GM18909 (cell line): ENCODE results near the gene TGM5.

Experiments used
- ATAC-seq: cut with Tn5 transposase; IDR thresholded peaks from one replicate; pipeline ENCODE4 v1.9.1; 2021; ENCODE audit warnings: mild to moderate bottlenecking; ENCODE audit not compliant: unreplicated experiment, poor library complexity

The TGM5 gene

DNA sequence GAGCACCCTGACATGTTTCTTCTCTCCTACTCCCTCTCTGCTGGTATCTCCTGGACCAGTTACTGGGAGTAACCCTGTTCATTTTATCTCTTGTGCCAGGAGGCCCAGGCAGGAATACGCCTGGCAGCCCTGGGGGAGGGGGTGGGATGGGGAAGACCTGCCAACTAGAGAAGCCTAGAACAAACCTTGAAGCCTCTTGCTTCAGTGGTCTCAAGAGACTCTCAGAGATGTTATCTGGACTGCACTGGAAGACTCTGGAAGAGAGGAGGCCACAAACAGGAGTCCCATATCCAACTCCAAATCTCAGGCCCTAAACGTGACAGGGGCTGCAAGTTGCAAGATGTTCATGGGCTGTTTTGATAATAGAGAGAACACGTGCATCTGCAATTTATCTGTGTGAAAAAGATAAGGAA is 45.7 kb downstream of the TGM5 start, which contains the start of gene EPB42:
EPB42 (minus strand) TSS at position 28 of the 413 bp plus-strand sequence. CDS start 193 bp downstream, outside the sequence.
- ATAC-seq: no peak

DNA sequence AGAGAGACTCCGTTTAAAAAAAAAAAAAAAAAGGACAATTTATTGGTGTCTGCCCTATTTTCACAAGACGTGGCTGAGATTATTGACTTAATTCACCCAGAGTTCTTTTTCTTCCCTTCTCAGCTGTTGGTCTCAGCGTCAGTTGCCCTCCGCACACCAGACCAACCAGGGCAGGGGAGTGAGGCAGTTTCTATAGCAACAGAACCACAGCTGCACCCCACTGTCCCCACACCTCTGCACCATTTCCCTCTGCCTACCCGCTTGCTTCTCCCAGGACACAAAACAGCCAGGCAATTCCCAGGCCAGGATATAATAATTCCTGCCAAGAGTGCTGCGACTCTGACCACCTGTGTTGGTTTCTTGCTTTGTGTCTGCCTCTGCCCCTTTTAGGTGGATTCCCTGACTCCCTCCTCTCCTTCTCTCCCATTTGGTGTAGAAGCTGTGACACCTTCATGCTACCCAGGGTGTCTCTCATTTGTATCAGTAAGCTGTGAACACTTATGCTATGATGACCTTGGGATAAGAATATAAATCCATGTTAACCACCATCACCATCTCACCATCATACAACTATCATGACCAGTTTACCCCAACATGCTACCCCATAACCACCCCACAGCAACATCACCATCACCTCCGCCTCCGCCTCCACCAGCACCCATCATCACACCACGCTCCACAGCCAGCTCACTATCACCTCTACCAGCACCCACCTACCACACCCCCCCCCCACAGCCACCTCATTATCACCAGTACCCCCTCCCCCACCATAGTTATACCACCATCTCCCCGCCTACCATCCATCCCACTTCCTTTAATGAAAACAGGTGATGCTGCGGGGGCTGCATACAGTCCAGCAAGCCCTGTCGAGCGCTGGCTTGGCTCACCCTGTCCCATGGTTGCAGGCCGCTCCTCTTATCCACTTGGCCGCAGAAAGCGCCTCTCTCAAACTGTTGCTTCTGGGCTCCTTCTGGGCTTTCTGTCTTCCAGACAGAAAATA is 46.5 kb downstream of the TGM5 start:
- ATAC-seq: no peak

- no peak for ATAC-seq
Measured at GRCh38 chr15:43218908-43219706, 47.6 kb downstream of the TGM5 start.

GRCh38 chr15:43215961-43216360 is 50.8 kb downstream of the TGM5 start:
- no peak for ATAC-seq

GRCh38 chr15:43214592-43215295 is 52.0 kb downstream of the TGM5 start:
- ATAC-seq: no peak

- no peak for ATAC-seq
Measured at GRCh38 chr15:43214169-43214568, 52.6 kb downstream of the TGM5 start.

GRCh38 chr15:43213466-43213865 is 53.3 kb downstream of the TGM5 start:
- no peak for ATAC-seq

GRCh38 chr15:43212951-43213350 is 53.8 kb downstream of the TGM5 start:
- ATAC-seq: no peak

- no peak for ATAC-seq
Measured at GRCh38 chr15:43212299-43212698, 54.4 kb downstream of the TGM5 start.

- ATAC-seq: no peak
Measured at GRCh38 chr15:43211224-43211735, 55.4 kb downstream of the TGM5 start.

GRCh38 chr15:43210807-43211206 is 55.9 kb downstream of the TGM5 start:
- no peak for ATAC-seq

- no peak for ATAC-seq
Measured at GRCh38 chr15:43210172-43210745, 56.5 kb downstream of the TGM5 start.

DNA sequence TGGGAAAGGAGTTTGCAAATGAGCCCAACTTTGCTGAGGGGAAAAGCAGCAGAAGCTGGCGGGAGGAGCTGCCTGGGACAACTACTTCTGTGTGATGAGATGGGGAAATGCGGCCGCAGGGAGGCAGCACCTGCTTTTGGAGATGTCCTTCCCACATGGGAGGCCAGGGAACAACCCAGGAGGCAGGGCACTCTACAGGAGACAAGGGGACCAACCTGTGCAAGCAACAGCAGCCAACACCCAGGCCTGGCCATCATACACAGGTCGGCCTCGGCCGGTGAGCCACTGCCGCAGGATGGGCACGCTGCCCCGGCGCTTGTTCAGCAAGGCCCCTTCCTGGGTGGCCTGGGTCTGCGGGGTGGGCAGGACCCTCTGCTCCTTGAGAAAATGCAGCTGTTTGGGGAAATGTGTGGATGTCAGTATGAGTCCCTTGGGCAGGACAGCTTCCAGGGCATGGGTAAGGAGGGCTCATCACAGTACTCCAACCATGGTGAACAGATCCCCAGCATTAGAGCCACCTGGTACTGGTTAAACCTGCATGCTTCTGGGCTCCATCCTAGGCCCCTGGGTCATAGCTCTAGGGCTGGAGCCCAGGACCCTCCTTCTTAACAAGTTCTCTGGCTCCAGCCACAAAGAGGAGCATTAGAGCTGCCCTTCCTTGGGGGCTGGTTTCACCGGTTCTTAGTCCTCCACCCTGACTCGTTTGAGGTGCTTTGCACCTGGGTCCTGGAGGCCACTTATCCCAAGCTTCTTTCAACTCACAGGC is 57.5 kb downstream of the TGM5 start:
- no peak for ATAC-seq

GRCh38 chr15:43208052-43209002 is 58.4 kb downstream of the TGM5 start:
- no peak for ATAC-seq

GRCh38 chr15:43207024-43207423 is 59.7 kb downstream of the TGM5 start:
- no peak for ATAC-seq

DNA sequence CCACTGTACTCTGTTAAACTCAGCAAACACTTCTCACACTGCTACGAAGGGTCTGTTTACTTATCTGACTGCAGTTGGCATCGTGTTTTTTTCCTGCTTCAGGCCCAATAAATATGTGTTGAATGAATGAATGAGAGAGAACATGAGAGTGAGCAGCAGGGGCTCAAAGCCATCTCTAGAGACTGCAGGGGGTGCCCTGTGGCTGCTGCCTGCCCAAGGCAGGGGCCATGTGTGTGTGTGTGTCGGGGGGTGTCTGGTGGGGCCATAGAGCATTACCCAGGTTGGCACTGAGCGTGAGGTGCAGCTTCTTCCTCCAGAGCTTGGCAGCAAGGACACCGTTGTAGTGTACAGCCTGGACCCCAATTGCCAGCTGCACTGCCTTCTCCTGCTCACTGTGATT is 60.7 kb downstream of the TGM5 start:
- ATAC-seq: no peak

- no peak for ATAC-seq
Measured at GRCh38 chr15:43204016-43204901, 62.5 kb downstream of the TGM5 start.
